Measurements from ENCODE around the gene SMIM5. TPM values are rescaled to one million over a fixed set of nuclear protein-coding genes. Genes with fewer than 3 reads are reported as not detected.

SMIM5 gene
- total and polyA plus RNA-seq, 9 of the 15 experiments (the other 6 are each of a cell fraction or from before 2014, with no cell fraction given): 0.08 TPM; not detected in 8

- TF ChIP-seq ZNF766 (CRISPR knock-in tag; conservative IDR thresholded peaks at IDR 0.05) (no peak), BRF1 (IDR thresholded peaks at IDR 0.05; ENCODE audit: borderline replicate concordance, extremely low read depth, insufficient read length) (no peak), FOXP1 (CRISPR knock-in tag; IDR thresholded peaks at IDR 0.05) (no peak), ZKSCAN8 (CRISPR knock-in tag; IDR thresholded peaks at IDR 0.05) (no peak), SRSF7 (optimal IDR thresholded peaks at IDR 0.05; ENCODE audit: low read depth, low read length) (no peak), ZBTB9 (CRISPR knock-in tag; IDR thresholded peaks at IDR 0.05) (no peak), PHB2 (IDR thresholded peaks at IDR 0.05; ENCODE audit: low read depth) (no peak), NR3C1 (CRISPR knock-in tag; IDR thresholded peaks at IDR 0.05) (no peak), ZNF311 (CRISPR knock-in tag; IDR thresholded peaks at IDR 0.05) (no peak), KAT8 (IDR thresholded peaks at IDR 0.05; ENCODE audit: low read depth) (peak; percentile 73), SNAPC5 (CRISPR knock-in tag; IDR thresholded peaks at IDR 0.05) (no peak), GMEB1 (CRISPR knock-in tag; IDR thresholded peaks at IDR 0.05) (peak; percentile 84), PATZ1 (CRISPR knock-in tag; IDR thresholded peaks at IDR 0.05; ENCODE audit: borderline replicate concordance) (no peak), ZBTB8A (IDR thresholded peaks at IDR 0.05; ENCODE audit: partially characterized antibody) (no peak), HDAC3 (IDR thresholded peaks at IDR 0.05; ENCODE audit: borderline replicate concordance, partially characterized antibody) (no peak), NFE2 (IDR thresholded peaks at IDR 0.05; ENCODE audit: low read depth) (no peak), ZNF717 (CRISPR knock-in tag; IDR thresholded peaks at IDR 0.05) (no peak), ZNF592 (IDR thresholded peaks at IDR 0.05) (no peak), TARDBP (IDR thresholded peaks at IDR 0.05) (no peak)
These were observed 33.9 kb downstream of the SMIM5 start, which contains the start of the genes RECQL5 and SAP30BP (continued) for GRCh38 chr17:75666959-75667790.
